HepG2 (cell line): Measurements from ENCODE around the gene FBXO24. TPM values are rescaled to one million over a fixed set of nuclear protein-coding genes. Genes with fewer than 3 reads are reported as not detected.

ENCODE experiments used
- ATM ChIP-seq: fragments of 450-650 bp; IDR thresholded peaks from 2 replicates; pipeline ENCODE4 v1.7.1; 2017; ENCODE audit warnings: mild to moderate bottlenecking, borderline replicate concordance
- ATRX ChIP-seq: sonication (generic); formaldehyde crosslinking; IDR thresholded peaks from 2 replicates; pipeline ENCODE4 v1.4.0; 2020; ENCODE audit warnings: missing genetic modification reagents, borderline replicate concordance
- CSRNP1 ChIP-seq: sonication (generic); formaldehyde crosslinking; IDR thresholded peaks from 2 replicates; pipeline ENCODE4 v1.8.1; 2023; ENCODE audit warnings: mild to moderate bottlenecking, missing genetic modification reagents
- HOXA9 ChIP-seq: sonication (generic); formaldehyde crosslinking; IDR thresholded peaks from 2 replicates; pipeline ENCODE4 v1.8.1; 2022; ENCODE audit warnings: missing genetic modification reagents, mild to moderate bottlenecking, moderate library complexity, borderline replicate concordance
- KAT7 ChIP-seq: IDR thresholded peaks from 2 replicates; pipeline ENCODE4 v1.6.1; 2018; ENCODE audit warnings: borderline replicate concordance, missing compliant biosample characterization
- MAFF ChIP-seq: IDR thresholded peaks from 2 replicates; pipeline ENCODE4 v1.6.1; 2011; ENCODE audit warnings: low read depth, low read length, improper control_type of control experiment
- MEIS1 ChIP-seq: sonication (generic); formaldehyde crosslinking; IDR thresholded peaks from 2 replicates; pipeline ENCODE4 v1.9.0; 2021; ENCODE audit warnings: mild to moderate bottlenecking, missing genetic modification reagents, moderate library complexity, borderline replicate concordance
- REST ChIP-seq, 2 experiments: IDR thresholded peaks; 2 replicates each; pipeline ENCODE4 v1.6.1; 2011 to 2012; ENCODE audit warnings: low read length in 2 of 2, borderline replicate concordance in 1 of 2, low read depth in 1 of 2, mild to moderate bottlenecking in 1 of 2, moderate library complexity in 1 of 2
- RNF219 ChIP-seq: sonication (generic); formaldehyde crosslinking; IDR thresholded peaks from 2 replicates; pipeline ENCODE4 v1.5.0; 2020; ENCODE audit warnings: mild to moderate bottlenecking, missing genetic modification reagents
- TFE3 ChIP-seq: IDR thresholded peaks from 2 replicates; pipeline ENCODE4 v1.6.1; 2016
- TRIM22 ChIP-seq: fragments of 450-650 bp; IDR thresholded peaks from 2 replicates; pipeline ENCODE4 v1.6.1; 2017
- YEATS2 ChIP-seq: sonication (generic); formaldehyde crosslinking; IDR thresholded peaks from 2 replicates; pipeline ENCODE4 v1.4.0; 2020; ENCODE audit warnings: missing genetic modification reagents, borderline replicate concordance
- ZBTB14 ChIP-seq: sonication (generic); formaldehyde crosslinking; IDR thresholded peaks from 2 replicates; pipeline ENCODE4 v1.4.0; 2020; ENCODE audit warnings: missing genetic modification reagents
- ZNF12 ChIP-seq: sonication (generic); formaldehyde crosslinking; IDR thresholded peaks from 2 replicates; pipeline ENCODE4 v1.5.0; 2020; ENCODE audit warnings: missing genetic modification reagents
- ZNF496 ChIP-seq: sonication (generic); formaldehyde crosslinking; IDR thresholded peaks from 2 replicates; pipeline ENCODE4 v1.8.1; 2023; ENCODE audit warnings: mild to moderate bottlenecking, moderate library complexity, missing genetic modification reagents; ENCODE audit not compliant: insufficient replicate concordance
- ZSCAN21 ChIP-seq: sonication (generic); formaldehyde crosslinking; IDR thresholded peaks from 2 replicates; pipeline ENCODE4 v1.8.0; 2022; ENCODE audit warnings: mild to moderate bottlenecking, missing genetic modification reagents, moderate library complexity, borderline replicate concordance
- polyA plus RNA-seq, 8 experiments: library from polyadenylated mRNA; depleted of rRNA in 3 of 8; stranded (reverse) in 7 of 8; unstranded in 1 of 8; fragments of >200 nt; fragmentation: Illumina TruSeq in 4 of 8; extraction: Trizol in 4 of 8; gene quantifications; 2 replicates each; pipeline versions ENCODE4 v1.2.1 to v1.2.3, GENCODE V29; 2011 to 2016; ENCODE audit warnings: low read depth in 4 of 8, missing spikeins in 1 of 8, mixed read lengths in 1 of 8; ENCODE audit not compliant: insufficient read depth in 1 of 8
- total RNA-seq, 5 experiments: library from RNA; depleted of rRNA; stranded (reverse); fragments of >200 nt; fragmentation: Illumina TruSeq; extraction: Trizol; gene quantifications; 2 replicates each; pipeline ENCODE4 v1.2.3, GENCODE V29; 2016; ENCODE audit warnings: low read depth in 1 of 5

Gene FBXO24
- total and polyA plus RNA-seq, 2 of the 13 experiments (the other 11 are each of a cell fraction or from before 2014, with no cell fraction given) = 0.20 to 0.55 TPM

- TF ChIP-seq CSRNP1 (CRISPR knock-in tag) (no peak), ZBTB14 (CRISPR knock-in tag) (no peak), ATM (no peak), ZNF496 (CRISPR knock-in tag) (no peak), MEIS1 (CRISPR knock-in tag) (peak; percentile 5; the same call in 1 of the 2 replicates), TFE3 (CRISPR knock-in tag) (peak; percentile 87), ZSCAN21 (CRISPR knock-in tag) (peak; percentile 16; the same call in 1 of the 2 replicates), HOXA9 (CRISPR knock-in tag) (no peak), ATRX (CRISPR knock-in tag) (no peak), REST (IDR thresholded peaks at IDR 0.05; ENCODE audit: borderline replicate concordance in 1 of 2, low read depth in 1 of 2, low read length in 2 of 2) (peak in 1 of 2 experiments; percentile 26; a peak in 1 of 4 replicates), RNF219 (CRISPR knock-in tag) (no peak), MAFF (no peak), YEATS2 (CRISPR knock-in tag) (no peak), ZNF12 (CRISPR knock-in tag) (no peak), TRIM22 (no peak), KAT7 (CRISPR knock-in tag) (peak; percentile 48; the same call in 1 of the 2 replicates)
Measured at GRCh38 chr7:100545360-100546128, 40.6 kb upstream of the FBXO24 start (continued).
